HG03520 (cell line): Measurements from ENCODE around the gene PABPN1L.
"Not testable (repeated sequence)": the region's sequence is repeated elsewhere in the genome, so short reads cannot be mapped to it uniquely, and the experiment has no call there.

Source experiments
- ATAC-seq: cut with Tn5 transposase; IDR thresholded peaks from one replicate; pipeline ENCODE4 v1.9.1; 2021; ENCODE audit warnings: mild to moderate bottlenecking, moderate library complexity; ENCODE audit not compliant: unreplicated experiment

The PABPN1L gene

DNA sequence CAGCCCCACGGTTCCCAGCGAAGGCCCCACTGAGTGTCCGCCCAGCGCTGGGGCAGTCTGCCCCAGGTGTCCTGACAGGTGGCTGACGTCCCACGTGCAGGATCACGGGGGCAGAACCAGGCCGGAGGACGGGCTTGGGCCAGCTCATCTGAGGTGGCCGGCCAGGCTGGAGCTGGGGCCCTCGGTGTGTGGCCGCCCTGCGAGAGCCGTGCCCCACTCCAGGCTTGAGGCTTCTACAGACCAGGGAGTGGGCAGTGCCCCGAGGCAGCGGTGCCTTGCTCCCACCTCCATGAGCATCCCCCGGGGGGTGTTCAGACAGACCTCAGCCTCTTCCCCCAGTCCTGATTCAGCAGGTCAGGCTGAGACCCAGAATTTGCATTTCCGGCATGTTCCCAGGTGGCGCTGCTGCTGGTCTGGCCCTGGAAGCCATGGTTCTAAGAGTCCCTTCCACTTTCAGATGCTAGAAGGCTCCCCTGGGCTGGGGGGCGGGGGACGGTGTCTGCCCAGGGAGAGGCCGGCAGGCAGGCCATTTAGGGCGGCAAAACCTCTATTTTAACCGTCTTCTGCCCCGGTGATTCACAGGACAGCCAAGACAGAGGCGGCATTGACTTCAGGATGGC is 35.4 kb upstream of the PABPN1L start:
- ATAC-seq, result no peak

DNA sequence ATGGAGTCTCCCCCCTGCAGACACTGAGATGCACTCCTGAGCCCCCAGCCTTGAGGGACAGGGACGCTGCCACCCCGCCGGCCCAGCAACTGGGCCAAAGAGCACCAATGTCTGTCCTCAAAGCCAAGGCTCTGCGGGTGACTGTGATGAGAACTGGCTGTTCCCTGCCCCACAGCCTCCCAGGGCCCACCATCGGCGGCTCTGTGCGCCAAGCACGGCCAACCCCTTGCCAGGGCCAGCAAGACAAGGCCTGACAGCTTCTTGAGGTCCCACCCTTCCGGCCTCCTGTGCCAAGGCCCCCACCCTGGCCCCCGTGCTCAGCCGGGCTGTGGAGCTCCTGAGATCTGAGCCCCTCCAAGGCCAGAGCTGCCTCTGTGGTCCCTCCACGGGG is 34.2 kb upstream of the PABPN1L start:
- ATAC-seq, result no peak

DNA sequence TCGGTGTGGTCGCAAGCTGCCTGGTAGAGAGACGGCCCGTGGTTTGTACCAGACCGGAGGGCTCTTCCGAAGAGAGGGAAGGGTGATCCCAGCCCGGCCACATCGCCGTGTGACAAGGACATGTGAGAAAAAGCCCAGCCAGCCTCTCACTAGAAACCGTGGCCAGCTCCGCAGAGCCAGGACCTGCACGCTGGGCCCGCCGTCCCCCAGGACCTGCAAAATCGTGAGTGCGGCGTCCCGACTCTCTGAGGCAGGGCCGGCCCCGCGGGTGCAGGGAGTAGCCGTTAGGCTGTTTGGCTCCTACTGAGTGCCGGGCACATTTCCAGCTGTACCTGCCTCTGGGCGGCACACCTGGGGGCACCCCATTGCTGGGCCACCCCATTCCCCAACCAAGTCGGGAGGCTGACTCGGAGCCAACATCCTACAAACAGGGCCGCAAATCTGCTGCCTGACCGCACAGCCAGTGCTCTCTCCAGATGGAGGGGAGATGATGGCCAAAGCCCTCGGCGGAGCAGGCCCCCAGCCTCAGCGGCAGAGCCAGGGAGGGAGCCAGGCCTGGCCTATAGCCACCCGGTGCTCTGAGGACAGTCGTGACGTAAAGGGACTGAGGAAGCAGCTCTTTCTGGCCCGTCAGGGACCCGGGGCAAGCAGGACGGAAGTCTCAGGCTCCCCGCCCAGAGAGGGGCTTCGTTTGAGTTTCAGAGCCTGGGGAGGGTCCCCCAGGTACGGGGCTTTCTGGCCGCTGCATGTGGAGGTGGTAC is 33.6 kb upstream of the PABPN1L start:
- no peak for ATAC-seq

DNA sequence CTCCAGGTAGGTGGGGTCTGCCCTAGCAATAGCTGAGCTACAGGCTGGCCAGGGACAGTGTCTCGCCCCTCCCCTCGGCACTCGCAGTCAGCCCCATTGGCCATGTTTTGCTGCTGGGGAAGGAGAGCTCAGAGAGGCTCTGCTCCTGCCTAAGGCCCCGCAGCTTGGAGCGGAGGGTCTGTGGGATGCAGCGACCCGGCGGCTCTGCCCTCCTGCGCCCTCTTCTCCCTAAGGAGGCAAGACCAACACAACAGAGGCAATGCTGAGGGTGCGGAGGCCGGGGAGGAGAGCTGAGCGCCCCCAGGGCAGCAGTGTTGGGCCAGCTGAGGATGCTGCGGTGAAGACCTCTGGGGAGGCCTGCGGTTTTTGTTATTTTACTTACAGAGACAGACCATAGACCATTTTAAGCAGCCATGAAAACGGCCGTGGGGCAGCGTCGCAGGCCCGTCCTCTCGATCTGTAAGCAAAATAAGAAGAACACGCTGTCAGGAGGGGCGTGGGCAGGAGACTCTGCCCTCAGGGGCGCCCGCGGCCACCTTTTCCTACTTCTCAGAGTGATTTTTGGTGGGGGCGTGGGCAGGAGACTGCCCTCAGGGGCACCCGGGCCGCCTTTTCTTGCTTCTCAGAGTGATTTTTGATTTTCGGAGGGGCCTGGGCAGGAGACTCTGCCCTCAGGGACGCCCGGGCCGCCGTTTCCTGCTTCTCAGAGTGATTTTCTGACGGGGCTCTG is 31.4 kb upstream of the PABPN1L start:
- no peak for ATAC-seq

DNA sequence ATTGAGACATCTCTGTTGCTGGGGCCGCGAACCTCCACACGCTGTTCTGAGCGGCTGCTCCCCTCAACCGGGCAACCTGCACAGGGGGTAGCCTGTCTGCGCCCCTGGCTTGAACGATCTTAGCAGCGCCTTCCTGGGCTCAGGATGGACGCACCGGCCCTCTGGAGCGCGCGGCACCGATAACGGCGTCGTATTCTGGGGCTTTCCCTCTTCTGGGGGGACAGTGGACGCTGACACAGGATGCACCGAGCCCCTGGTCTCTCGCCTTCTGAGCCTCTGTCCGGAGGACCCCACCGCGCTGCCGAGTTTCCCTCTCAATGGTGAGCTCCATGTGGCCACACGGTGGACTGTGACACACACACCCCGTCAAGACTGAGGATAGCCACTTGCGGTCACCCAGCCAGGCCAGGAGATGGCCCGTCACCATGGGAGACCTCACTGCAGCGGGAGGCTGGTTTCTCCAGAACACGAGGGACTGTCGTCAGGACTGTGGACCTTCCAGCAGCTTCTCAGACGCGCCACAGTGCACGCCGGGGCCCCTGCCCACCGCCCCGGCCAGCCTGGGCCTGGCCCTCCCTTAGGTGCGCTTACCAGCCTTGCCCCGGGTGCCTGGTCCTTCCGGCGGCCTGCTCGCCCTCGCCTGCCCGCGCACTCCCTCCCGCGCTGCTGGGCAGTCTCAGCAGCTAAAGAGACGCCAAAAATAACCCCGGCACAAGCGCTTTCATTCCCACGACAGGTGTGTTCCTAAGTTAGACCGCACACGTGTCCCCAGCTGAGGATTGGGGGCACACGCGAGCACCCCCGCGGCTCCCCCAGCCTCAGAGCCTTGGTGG is 30.0 kb upstream of the PABPN1L start:
- no peak for ATAC-seq

DNA sequence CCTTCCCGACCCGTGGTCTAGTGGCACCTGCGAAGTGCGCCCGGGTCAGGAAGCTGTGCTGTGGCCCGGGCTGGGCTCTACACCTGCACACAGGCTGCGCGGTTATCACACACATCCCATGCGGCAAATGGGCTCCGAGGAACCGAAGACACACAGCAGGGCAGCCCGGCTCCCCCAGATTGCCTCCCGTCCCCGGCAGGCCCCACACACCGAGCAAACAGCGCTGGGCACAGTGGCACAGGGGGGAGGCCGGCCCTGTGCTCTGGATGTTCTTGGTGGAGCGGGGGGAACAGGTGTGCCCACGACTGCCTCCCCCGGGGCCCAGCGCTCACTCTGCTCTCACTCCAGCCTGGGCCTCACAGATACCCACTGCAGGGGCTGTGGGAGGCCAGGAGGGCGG is 28.9 kb upstream of the PABPN1L start:
- no peak for ATAC-seq

DNA sequence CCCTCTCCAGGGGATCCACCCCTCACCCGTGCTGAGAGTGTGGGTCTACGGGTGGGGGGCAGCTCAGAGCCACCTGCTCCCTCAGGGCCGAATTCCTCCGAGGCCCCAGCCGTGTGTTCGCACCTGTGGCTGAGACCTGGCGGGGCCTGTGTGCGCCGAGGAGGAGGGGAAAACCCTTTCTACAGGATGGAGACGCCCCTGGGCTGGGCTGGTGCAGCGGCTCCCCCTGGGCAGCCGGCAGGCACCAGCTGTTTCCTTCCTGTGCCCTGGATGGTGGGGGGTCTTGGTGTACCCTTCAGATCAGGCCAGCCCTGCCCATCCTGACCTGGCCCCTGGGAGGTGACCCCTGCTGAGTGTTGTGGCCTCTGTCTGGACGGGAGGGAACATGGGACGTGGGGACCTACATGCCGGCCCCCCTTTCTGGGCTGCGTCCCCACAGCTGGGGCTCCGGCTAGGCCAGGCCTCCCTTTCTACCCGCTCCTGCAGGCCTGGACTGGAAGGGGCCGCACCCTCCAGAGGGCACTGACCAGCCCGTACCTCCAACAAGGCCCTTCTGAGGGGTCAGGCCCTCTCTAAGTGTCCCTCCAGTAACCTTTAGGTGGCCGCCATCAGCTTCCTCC is 28.3 kb upstream of the PABPN1L start:
- no peak for ATAC-seq

DNA sequence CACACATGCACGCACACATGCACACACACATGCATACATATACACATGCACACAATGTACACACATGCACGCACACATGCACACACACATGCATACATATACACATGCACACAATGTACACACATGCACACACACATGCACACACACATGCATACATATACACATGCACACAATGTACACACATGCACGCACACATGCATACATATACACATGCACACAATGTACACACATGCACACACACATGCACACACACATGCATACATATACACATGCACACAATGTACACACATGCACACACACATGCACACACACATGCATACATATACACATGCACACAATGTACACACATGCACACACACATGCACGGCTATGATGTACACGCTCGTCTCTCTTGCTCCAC is 27.8 kb upstream of the PABPN1L start:
- ATAC-seq, result not testable (repeated sequence)

DNA sequence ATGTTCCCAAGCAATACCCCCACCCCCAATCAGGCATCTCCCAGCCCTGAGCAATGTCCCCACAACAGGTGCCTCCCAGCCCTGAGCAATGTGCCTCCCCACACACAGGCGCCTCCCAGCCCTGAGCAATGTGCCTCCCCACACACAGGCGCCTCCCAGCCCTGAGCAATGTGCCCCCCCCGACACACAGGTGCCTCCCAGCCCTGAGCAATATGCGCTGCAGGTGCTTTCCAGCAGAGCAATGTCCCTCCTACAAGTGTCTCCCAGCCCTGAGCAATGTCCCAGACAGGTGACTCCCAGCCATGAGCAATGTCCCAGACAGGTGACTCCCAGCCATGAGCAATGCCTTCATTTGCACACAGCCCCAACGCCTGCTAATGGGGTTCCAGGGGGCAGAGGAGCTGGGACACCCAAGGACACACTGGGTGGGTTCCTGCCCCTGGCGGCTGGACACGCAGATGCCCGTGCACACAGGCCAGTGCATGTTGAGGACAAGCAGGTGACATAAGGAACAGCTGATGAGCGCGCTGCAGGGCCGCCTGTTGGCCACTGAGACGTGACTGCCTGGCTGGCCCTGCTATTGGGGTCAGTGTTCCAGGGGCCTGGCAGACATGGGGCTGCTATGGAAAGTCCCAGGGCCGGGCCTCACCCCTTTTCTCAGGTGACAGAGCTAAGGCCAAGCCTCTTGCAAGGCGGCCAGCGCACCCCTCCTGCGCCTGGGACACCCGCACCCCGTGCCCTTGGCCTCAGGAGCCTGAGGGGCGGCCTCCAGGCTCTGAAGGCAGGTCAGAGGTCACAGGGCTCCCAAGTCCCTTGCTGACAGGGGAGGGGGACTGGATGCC is 26.9 kb upstream of the PABPN1L start:
- no peak for ATAC-seq

DNA sequence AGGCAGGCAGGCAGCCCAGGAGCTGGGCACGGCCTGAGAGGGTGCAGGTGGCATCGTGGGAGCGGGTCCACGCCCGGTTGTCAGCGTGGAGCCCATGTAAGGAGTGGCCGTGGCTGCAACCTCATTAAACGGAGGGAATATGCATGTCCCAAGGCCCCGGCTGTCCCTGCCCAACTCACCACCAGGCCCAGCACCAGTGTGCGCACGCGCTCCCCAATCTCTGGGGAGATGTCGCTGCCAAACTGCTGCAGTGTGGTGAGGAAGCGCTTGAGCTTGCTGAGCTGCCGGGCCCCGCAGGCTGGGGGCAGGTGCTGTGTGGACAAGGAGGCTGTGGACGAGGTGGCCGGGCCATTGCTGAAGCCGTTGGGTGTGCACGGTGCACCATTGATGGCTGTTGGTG is 25.6 kb upstream of the PABPN1L start:
- ATAC-seq, result no peak

DNA sequence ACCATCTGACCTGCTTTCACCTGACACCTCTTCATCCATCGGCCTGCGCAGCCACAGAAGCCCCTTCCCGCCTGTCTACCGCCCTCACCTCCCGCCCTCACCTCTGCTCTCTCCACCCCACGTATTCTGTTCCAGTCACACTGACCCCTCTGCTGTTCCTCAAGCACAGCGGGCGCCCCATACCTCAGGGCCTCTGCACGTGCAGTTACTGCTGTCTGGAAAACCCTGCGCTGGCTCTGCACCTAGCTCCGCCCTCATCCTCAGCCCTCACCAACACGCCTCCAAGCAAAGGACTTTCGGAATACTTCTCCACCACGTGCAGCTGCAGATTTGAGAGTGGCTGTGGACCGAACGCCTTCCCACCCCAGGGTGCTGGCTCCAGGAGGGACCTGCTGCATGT is 24.6 kb upstream of the PABPN1L start:
- no peak for ATAC-seq

DNA sequence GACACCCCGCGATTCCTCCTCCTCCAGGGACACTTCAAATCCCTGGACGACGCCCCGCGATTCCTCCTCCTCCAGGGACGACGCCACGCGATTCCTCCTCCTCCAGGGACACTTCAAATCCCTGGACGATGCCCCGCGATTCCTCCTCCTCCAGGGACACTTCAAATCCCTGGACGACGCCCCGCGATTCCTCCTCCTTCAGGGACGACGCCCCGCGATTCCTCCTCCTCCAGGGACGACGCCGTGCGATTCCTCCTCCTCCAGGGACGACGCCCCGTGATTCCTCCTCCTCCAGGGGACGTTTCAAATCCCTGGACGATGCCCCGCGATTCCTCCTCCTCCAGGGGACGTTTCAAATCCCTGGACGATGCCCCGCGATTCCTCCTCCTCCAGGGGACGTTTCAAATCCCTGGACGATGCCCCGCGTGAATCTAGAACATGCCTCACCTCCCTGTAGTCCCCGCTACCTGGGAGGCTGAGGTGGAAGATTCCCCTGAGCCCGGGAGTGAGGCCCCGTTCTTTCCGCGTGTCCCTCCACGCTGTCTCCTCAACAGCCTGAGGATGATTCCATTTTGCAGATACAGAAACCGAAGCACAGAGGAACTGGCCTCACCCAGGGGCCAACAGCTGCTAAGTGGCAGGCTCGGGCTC is 23.4 kb upstream of the PABPN1L start:
- not testable (repeated sequence) for ATAC-seq

DNA sequence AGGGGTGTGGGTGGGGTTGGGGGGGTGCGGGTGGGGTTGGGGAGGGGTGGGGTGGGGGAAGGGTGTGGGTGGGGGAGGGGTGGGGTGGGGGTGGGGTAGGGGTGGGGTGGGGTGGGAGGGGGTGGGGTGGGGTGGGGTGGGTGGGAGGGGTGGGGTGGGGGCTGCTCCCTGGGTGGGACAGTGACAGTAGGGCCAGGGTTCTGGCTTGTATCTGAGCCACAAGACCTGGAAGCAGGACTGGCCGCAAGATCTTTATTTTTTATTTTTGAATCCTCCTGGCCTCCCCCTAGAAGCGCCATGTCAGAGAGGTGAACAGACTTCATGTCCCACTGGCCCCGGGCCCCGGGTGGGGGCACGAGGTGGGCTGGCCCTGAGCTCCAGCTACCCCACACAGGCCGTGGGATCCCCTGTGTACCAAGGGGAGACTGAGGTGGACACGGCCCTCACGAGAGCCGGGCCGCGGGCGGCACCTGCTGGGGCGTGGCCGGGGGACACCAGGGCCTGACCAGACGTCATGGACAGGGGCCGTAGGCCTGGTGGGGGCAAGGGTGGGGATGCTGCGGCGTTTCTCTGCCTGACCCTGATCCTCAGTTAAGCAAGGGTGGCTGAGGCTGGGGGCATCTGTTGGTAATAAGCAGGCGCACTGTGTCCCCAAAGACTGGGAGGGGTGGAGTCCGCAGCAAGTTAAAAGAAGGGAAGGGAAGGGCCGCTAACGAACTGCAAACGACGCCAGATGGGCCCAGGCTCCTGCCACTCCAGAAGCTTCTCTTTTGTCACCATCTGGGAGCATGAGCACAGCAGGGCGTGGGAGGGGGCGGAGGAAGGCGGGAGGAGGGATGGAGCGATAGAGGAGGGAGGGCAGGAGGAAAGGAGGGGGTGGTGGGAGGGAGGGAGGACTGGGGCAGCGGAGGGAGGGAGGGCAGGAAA is 22.3 kb upstream of the PABPN1L start:
- no peak for ATAC-seq

DNA sequence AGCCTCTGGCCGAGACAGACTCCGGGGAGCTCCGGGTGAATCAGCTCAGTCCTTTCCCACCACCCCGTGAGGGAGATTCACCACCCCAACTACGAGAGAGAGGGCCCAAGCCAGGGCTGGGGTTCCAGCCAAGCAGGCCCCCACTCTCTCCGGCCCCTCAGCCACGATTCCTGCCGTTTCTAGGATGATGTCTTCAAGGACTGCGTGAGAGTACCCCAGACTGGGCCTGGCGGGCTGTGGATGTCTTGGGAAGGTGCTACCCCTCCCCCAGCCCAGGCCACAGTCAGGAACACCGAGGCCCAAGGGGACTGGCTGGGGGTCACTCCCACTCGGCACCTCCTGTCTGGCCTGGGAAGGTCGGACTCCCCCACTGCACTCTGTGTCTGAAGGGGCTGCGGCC is 21.6 kb upstream of the PABPN1L start:
- ATAC-seq, result no peak

DNA sequence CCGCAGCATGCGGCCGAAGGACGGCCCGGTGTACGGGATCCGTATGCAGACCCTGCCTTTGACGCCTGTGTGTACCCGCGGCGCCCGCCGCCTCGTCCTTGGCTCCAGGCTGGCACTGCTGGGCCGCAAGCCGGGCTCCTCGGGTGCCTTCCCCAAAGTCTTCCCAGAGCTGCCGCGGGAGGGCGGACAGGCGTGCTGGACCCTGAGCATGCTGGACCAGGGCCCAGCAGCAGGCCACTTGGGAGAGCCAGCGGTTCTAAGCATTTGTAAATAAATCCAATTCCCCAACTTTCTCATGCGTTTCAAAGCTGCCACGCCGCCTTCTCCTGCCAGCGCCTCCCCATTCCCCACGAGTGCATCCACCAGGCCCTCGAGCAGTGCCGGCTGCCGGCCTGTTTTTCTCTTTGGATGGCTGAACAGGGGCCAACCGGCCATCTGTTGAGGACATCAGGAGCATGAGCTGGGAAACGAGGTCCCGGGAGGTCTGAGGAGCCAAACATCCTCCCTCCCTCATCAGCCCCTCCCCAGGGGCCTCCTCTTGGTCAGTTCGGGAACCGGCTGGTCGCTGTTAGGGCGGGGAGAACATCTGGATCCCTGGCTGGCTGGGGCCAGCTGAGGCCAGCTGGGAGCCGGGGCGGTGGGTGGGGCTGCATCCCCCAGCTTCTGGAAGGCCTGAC is 20.5 kb upstream of the PABPN1L start:
- ATAC-seq, result no peak

DNA sequence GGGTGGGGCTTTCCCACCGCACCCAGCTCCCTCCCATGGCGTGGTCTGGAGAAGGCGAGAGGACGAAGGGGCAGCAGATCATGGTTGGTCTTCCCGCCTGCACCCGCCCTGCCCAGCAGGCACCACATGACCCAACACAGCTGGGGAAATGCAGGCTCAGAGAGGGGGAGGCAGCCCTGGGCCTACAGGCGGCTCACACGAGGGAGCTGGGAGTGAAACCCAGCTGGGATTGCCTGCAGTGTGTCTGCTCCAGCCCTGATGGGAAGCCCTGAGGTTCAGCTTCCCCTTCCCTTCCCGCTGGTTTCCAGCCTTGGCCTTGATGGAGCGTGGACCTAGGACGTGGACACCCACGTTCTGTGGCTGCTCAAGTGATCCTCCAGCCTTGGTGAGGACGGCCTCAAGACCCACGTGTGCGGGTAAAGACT is 20.0 kb upstream of the PABPN1L start:
- ATAC-seq, result no peak

DNA sequence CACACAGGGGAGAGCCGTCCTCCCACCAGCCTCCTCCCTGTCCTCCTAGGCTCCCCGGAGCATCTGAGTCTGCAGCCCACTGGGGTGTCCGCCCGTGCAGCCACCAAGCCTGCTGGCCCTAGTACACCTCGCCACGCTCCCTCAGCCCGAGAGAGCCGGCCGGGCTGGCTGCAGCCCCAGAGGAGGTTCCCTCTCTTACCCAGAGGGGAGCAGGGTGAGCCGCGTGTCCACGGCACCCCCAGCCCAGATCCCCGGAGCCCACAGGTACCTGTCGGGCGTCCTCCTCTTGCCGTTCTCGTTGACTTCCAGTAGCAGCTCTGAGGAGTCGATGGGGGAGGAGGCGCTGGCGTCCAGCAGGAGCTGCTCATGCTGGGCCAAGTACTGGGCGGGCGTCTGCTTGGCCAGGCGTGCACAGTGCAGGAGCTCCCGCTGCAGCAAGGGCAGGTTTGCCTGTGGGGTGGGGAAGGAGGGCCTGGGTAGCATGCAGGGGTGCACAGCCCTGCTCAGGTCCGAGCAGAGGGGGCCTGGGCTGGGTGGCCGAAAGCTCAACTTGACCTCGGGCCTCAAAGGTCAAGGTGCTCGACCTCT is 19.3 kb upstream of the PABPN1L start:
- ATAC-seq, result no peak
